Posterior cingulate gyrus (tissue), 11 donors: Measurements from ENCODE around the gene SCN3B.

Experiments
- DNase-seq, 10 donors: peaks; one replicate each; pipeline versions ENCODE4 v3.0.0 to v3.0.0-alpha.2; 2020 to 2021; ENCODE audit warnings: mixed read lengths in 3 of 10
- intact Hi-C: fragments of 100-400 bp; cut with DNase I; formaldehyde crosslinking; loops from one replicate; pipeline ENCODE4 v1.15.1; 2023

The SCN3B gene

GRCh38 chr11:123654566-123655081 is at the start of gene SCN3B:
TSS of gene SCN3B (minus strand) at chr11:123654624. CDS start at chr11:123653801, 823 bp downstream.
- peak in 9 of 10 donors; percentile 45 to 96 (median 71) for DNase-seq
- intact Hi-C loops: no loop called here

GRCh38 chr11:123702696-123703095 is 48.3 kb upstream of the SCN3B start:
- DNase-seq: no peak
- intact Hi-C loops: no loop called here

- intact Hi-C loops: no loop called here
- DNase-seq: peak in 8 of 10 donors; percentile 43 to 94 (median 60)
Measured at GRCh38 chr11:123702139-123702538, 47.7 kb upstream of the SCN3B start.

- intact Hi-C loops: no loop called here
- no peak for DNase-seq
Measured at GRCh38 chr11:123700772-123701171, 46.3 kb upstream of the SCN3B start.

- DNase-seq: no peak
- intact Hi-C loops: no loop called here
Measured at GRCh38 chr11:123698546-123699127, 44.2 kb upstream of the SCN3B start.

GRCh38 chr11:123696183-123696582 is 41.8 kb upstream of the SCN3B start:
- DNase-seq: no peak
- intact Hi-C loops: no loop called here

- intact Hi-C loops: no loop called here
- DNase-seq: no peak
Measured at GRCh38 chr11:123695231-123695630, 40.8 kb upstream of the SCN3B start.

- intact Hi-C loops: no loop called here
Measured at GRCh38 chr11:123694551-123694950, 40.1 kb upstream of the SCN3B start.

GRCh38 chr11:123692961-123693360 is 38.5 kb upstream of the SCN3B start:
- intact Hi-C loops: no loop called here
- no peak for DNase-seq

More at GRCh38 chr11:123694551-123694950, 40.1 kb upstream of the SCN3B start:
- no peak for DNase-seq

- intact Hi-C loops: no loop called here
Measured at GRCh38 chr11:123690485-123690884, 36.1 kb upstream of the SCN3B start.

GRCh38 chr11:123684601-123685000 is 30.2 kb upstream of the SCN3B start:
- DNase-seq: no peak
- intact Hi-C loops: no loop called here

More at GRCh38 chr11:123690485-123690884, 36.1 kb upstream of the SCN3B start:
- peak in 1 of 10 donors; percentile 52 for DNase-seq

GRCh38 chr11:123683428-123684170 is 29.2 kb upstream of the SCN3B start:
- intact Hi-C loops: no loop called here
- DNase-seq: no peak

- DNase-seq: peak in 2 of 10 donors; percentile 10 to 13
- intact Hi-C loops: no loop called here
Measured at GRCh38 chr11:123682696-123683410, 28.4 kb upstream of the SCN3B start.

GRCh38 chr11:123681030-123681429 is 26.6 kb upstream of the SCN3B start:
- intact Hi-C loops: no loop called here
- no peak for DNase-seq

- no peak for DNase-seq
- intact Hi-C loops: no loop called here
Measured at GRCh38 chr11:123678246-123678645, 23.8 kb upstream of the SCN3B start.

GRCh38 chr11:123677510-123677909 is 23.1 kb upstream of the SCN3B start:
- DNase-seq: no peak
- intact Hi-C loops: no loop called here

GRCh38 chr11:123674297-123674696 is 19.9 kb upstream of the SCN3B start:
- intact Hi-C loops: no loop called here
- DNase-seq: no peak

GRCh38 chr11:123672568-123672967 is 18.1 kb upstream of the SCN3B start:
- DNase-seq: peak in 8 of 10 donors; percentile 27 to 91 (median 50)
- intact Hi-C loops: no loop called here

- intact Hi-C loops: no loop called here
- DNase-seq: peak in 5 of 10 donors; percentile 19 to 88 (median 47)
Measured at GRCh38 chr11:123671534-123671933, 17.1 kb upstream of the SCN3B start.

GRCh38 chr11:123670081-123670480 is 15.7 kb upstream of the SCN3B start:
- no peak for DNase-seq
- intact Hi-C loops: no loop called here

- intact Hi-C loops: no loop called here
- DNase-seq: no peak
Measured at GRCh38 chr11:123665306-123665705, 10.9 kb upstream of the SCN3B start.
